HEK293 (cell line): Measurements from ENCODE around the gene ELAPOR1.

Experiments used
- CTCF ChIP-seq: fragments of 450-650 bp; formaldehyde crosslinking; IDR thresholded peaks from 2 replicates; pipeline ENCODE4 v1.5.1; 2016; ENCODE audit warnings: missing biosample characterization, missing genetic modification characterization
- HOXA7 ChIP-seq: sonication (generic); formaldehyde crosslinking; IDR thresholded peaks from 2 replicates; pipeline ENCODE4 v1.8.1; 2022; ENCODE audit warnings: missing genetic modification reagents, borderline replicate concordance
- MYNN ChIP-seq: fragments of 450-650 bp; formaldehyde crosslinking; IDR thresholded peaks from 2 replicates; pipeline ENCODE4 v1.5.1; 2016; ENCODE audit warnings: missing biosample characterization, missing genetic modification characterization, borderline replicate concordance
- REST ChIP-seq: fragments of 450-650 bp; formaldehyde crosslinking; IDR thresholded peaks from 2 replicates; pipeline ENCODE4 v1.5.1; 2016; ENCODE audit warnings: missing biosample characterization, missing genetic modification characterization
- ZBTB11 ChIP-seq: fragments of 450-650 bp; formaldehyde crosslinking; conservative IDR thresholded peaks from 2 replicates; pipeline ENCODE4 v1.5.1; 2016; ENCODE audit warnings: low read depth, missing biosample characterization, missing genetic modification characterization
- ZFP41 ChIP-seq: fragments of 450-650 bp; formaldehyde crosslinking; IDR thresholded peaks from 2 replicates; pipeline ENCODE4 v1.5.1; 2016; ENCODE audit warnings: missing biosample characterization, missing genetic modification characterization, borderline replicate concordance
- ZNF146 ChIP-seq: fragments of 450-650 bp; formaldehyde crosslinking; IDR thresholded peaks from 2 replicates; pipeline ENCODE4 v1.5.1; 2016; ENCODE audit warnings: missing biosample characterization, missing genetic modification characterization
- ZNF24 ChIP-seq: fragments of 450-650 bp; formaldehyde crosslinking; IDR thresholded peaks from 2 replicates; pipeline ENCODE4 v1.5.1; 2016; ENCODE audit warnings: missing biosample characterization, missing genetic modification characterization
- ZNF350 ChIP-seq: fragments of 450-650 bp; formaldehyde crosslinking; IDR thresholded peaks from 2 replicates; pipeline ENCODE4 v1.5.0; 2017; ENCODE audit warnings: missing biosample characterization, mild to moderate bottlenecking, missing genetic modification characterization
- ZNF416 ChIP-seq: fragments of 450-650 bp; formaldehyde crosslinking; IDR thresholded peaks from 2 replicates; pipeline ENCODE4 v1.5.1; 2016; ENCODE audit warnings: missing biosample characterization, missing genetic modification characterization
- ZNF426 ChIP-seq: fragments of 450-650 bp; formaldehyde crosslinking; IDR thresholded peaks from 2 replicates; pipeline ENCODE4 v1.5.1; 2017; ENCODE audit warnings: missing biosample characterization, missing genetic modification characterization, mild to moderate bottlenecking, inconsistent platforms, moderate library complexity
- ZNF658 ChIP-seq: fragments of 450-650 bp; formaldehyde crosslinking; IDR thresholded peaks from 2 replicates; pipeline ENCODE4; 2016; ENCODE audit warnings: missing biosample characterization, missing genetic modification characterization
- ZNF664 ChIP-seq: fragments of 450-650 bp; formaldehyde crosslinking; IDR thresholded peaks from 2 replicates; pipeline ENCODE4 v1.5.1; 2016; ENCODE audit warnings: missing biosample characterization, missing genetic modification characterization
- ZNF777 ChIP-seq: fragments of 450-650 bp; formaldehyde crosslinking; IDR thresholded peaks from 2 replicates; pipeline ENCODE4 v1.5.1; 2017; ENCODE audit warnings: missing biosample characterization, missing genetic modification characterization, borderline replicate concordance

GRCh38 chr1:109078317-109078716, 35.6 kb upstream of the ELAPOR1 start:
- no peak for TF ChIP-seq ZNF777 (tag by site-specific recombination)
- TF ChIP-seq ZNF146 (tag by site-specific recombination) = no peak
- TF ChIP-seq ZNF426 (tag by site-specific recombination) = no peak
- TF ChIP-seq ZFP41 (tag by site-specific recombination) = no peak
- no peak for TF ChIP-seq HOXA7 (CRISPR knock-in tag)
- TF ChIP-seq REST (tag by site-specific recombination) = no peak
- no peak for TF ChIP-seq CTCF (tag by site-specific recombination)
- TF ChIP-seq ZNF416 = no peak
- no peak for TF ChIP-seq ZNF658 (tag by site-specific recombination)
- TF ChIP-seq ZNF24 = no peak
- TF ChIP-seq MYNN = no peak
- TF ChIP-seq ZNF350 (tag by site-specific recombination) = no peak
- TF ChIP-seq ZNF664 = no peak
- TF ChIP-seq ZBTB11 (tag by site-specific recombination) = no peak
